H9 (cell line): Measurements from ENCODE around the gene ARHGEF10L. TPM values are rescaled to one million over a fixed set of nuclear protein-coding genes. Genes with fewer than 3 reads are reported as not detected.

Source experiments
- DNase-seq: peaks from one replicate; pipeline ENCODE4 v3.0.0-alpha.2; 2017
- H2AFZ ChIP-seq: one replicate; pipeline ENCODE4 v1.6.1; 2013; ENCODE audit warnings: mild to moderate bottlenecking, low read length, control low read depth, moderate library complexity
- H2AK5ac ChIP-seq: 2 replicates; pipeline ENCODE4 v1.6.1; 2013; ENCODE audit warnings: low read length, control low read depth, mixed read lengths; ENCODE audit not compliant: insufficient read length
- H2BK120ac ChIP-seq: one replicate; pipeline ENCODE4 v1.6.1; 2013; ENCODE audit warnings: low read depth, mild to moderate bottlenecking, low read length, control low read depth, inconsistent platforms; ENCODE audit not compliant: poor library complexity, severe bottlenecking
- H2BK12ac ChIP-seq: 2 replicates; pipeline ENCODE4 v1.6.1; 2013; ENCODE audit warnings: low read length, control low read depth, mixed read lengths, low read depth; ENCODE audit not compliant: insufficient read length
- H2BK15ac ChIP-seq: 2 replicates; pipeline ENCODE4 v1.6.1; 2013; ENCODE audit warnings: low read depth, low read length, control low read depth
- H2BK20ac ChIP-seq: one replicate; pipeline ENCODE4 v1.6.1; 2013; ENCODE audit warnings: low read depth, mild to moderate bottlenecking, low read length, control low read depth, inconsistent platforms; ENCODE audit not compliant: poor library complexity, severe bottlenecking
- H2BK5ac ChIP-seq: 2 replicates; pipeline ENCODE4 v1.6.1; 2013; ENCODE audit warnings: low read length, control low read depth, mixed read lengths; ENCODE audit not compliant: insufficient read length
- H3K14ac ChIP-seq: 2 replicates; pipeline ENCODE4 v1.6.1; 2013; ENCODE audit warnings: low read length, control low read depth; ENCODE audit not compliant: insufficient read depth
- H3K18ac ChIP-seq: 2 replicates; pipeline ENCODE4 v1.6.1; 2013; ENCODE audit warnings: low read depth, mild to moderate bottlenecking, mixed read lengths, low read length, control low read depth; ENCODE audit not compliant: insufficient read length
- H3K23ac ChIP-seq: 2 replicates; pipeline ENCODE4 v1.6.1; 2013; ENCODE audit warnings: low read length, control low read depth, mixed read lengths, low read depth; ENCODE audit not compliant: insufficient read length
- H3K23me2 ChIP-seq: 2 replicates; pipeline ENCODE4 v1.6.1; 2013; ENCODE audit warnings: low read depth, mild to moderate bottlenecking, mixed read lengths, low read length, control low read depth; ENCODE audit not compliant: insufficient read length, poor library complexity, severe bottlenecking
- H3K27ac ChIP-seq: 2 replicates; pipeline ENCODE4 v1.5.1; 2013; ENCODE audit warnings: low read length, control low read depth, mixed read lengths, low read depth; ENCODE audit not compliant: insufficient read length
- H3K27me3 ChIP-seq: 2 replicates; pipeline ENCODE4 v1.6.1; 2013; ENCODE audit warnings: low read length, control low read depth, inconsistent platforms; ENCODE audit not compliant: insufficient read depth
- H3K4ac ChIP-seq: 2 replicates; pipeline ENCODE4 v1.6.1; 2013; ENCODE audit warnings: low read depth, mild to moderate bottlenecking, control low read depth, inconsistent platforms, low read length, moderate library complexity
- H3K4me1 ChIP-seq: 2 replicates; pipeline ENCODE4 v1.6.1; 2013; ENCODE audit warnings: low read length, control low read depth, inconsistent platforms; ENCODE audit not compliant: insufficient read depth
- H3K4me2 ChIP-seq: 2 replicates; pipeline ENCODE4 v1.6.1; 2013; ENCODE audit warnings: low read length, control low read depth, mixed read lengths; ENCODE audit not compliant: insufficient read length, insufficient read depth
- H3K56ac ChIP-seq: 2 replicates; pipeline ENCODE4 v1.6.1; 2013; ENCODE audit warnings: low read depth, mild to moderate bottlenecking, mixed read lengths, low read length, control low read depth; ENCODE audit not compliant: insufficient read length
- H3K79me1 ChIP-seq: 2 replicates; pipeline ENCODE4 v1.6.1; 2013; ENCODE audit warnings: low read depth, mild to moderate bottlenecking, moderate library complexity, low read length, control low read depth, inconsistent platforms; ENCODE audit not compliant: insufficient read depth, poor library complexity, severe bottlenecking
- H3K79me2 ChIP-seq: 2 replicates; pipeline ENCODE4 v1.6.1; 2013; ENCODE audit warnings: low read length, control low read depth, inconsistent platforms; ENCODE audit not compliant: insufficient read depth
- H3K9ac ChIP-seq: 2 replicates; pipeline ENCODE4 v1.6.1; 2013; ENCODE audit warnings: low read length, control low read depth, mixed read lengths; ENCODE audit not compliant: insufficient read length; ENCODE audit errors: extremely low read depth
- H3K9me3 ChIP-seq: one replicate; pipeline ENCODE4 v1.6.1; 2013; ENCODE audit warnings: low read depth, low read length, inconsistent platforms; ENCODE audit not compliant: control insufficient read depth
- H3T11ph ChIP-seq: one replicate; pipeline ENCODE4 v1.6.1; 2013; ENCODE audit warnings: mild to moderate bottlenecking, low read length, control low read depth, inconsistent platforms
- H4K20me1 ChIP-seq: one replicate; pipeline ENCODE4 v1.6.1; 2013; ENCODE audit not compliant: control insufficient read depth, insufficient read length, insufficient read depth
- H4K5ac ChIP-seq: 2 replicates; pipeline ENCODE4 v1.6.1; 2013; ENCODE audit warnings: low read depth, mild to moderate bottlenecking, mixed read lengths, low read length, control low read depth; ENCODE audit not compliant: insufficient read length
- H4K8ac ChIP-seq: replicated peaks from 2 replicates; pipeline ENCODE4 v1.6.1; 2013; ENCODE audit warnings: low read length, control low read depth, mixed read lengths, low read depth; ENCODE audit not compliant: insufficient read length
- H4K91ac ChIP-seq: 2 replicates; pipeline ENCODE4 v1.6.1; 2013; ENCODE audit warnings: low read depth, mild to moderate bottlenecking, moderate library complexity, mixed read lengths, low read length, control low read depth; ENCODE audit not compliant: insufficient read length
- H3K27ac Mint-ChIP-seq, 3 experiments: 2 replicates in 2 of 3; 3 replicates in 1 of 3; pipeline ENCODE4 v1.8.0; 2020 to 2021; ENCODE audit warnings: mixed read lengths in 3 of 3, mild to moderate bottlenecking in 1 of 3, moderate library complexity in 1 of 3
- H3K27me3 Mint-ChIP-seq: 2 replicates; pipeline ENCODE4 v1.8.0; 2021; ENCODE audit warnings: low read depth, mild to moderate bottlenecking, moderate library complexity, mixed read lengths
- H3K36me3 Mint-ChIP-seq, 3 experiments: 2 replicates in 2 of 3; 3 replicates in 1 of 3; pipeline ENCODE4 v1.8.0; 2020 to 2021; ENCODE audit warnings: low read depth in 3 of 3, mixed read lengths in 3 of 3; ENCODE audit not compliant: insufficient read depth in 1 of 3
- H3K4me1 Mint-ChIP-seq, 2 experiments: 2 replicates each; pipeline ENCODE4 v1.8.0; 2020; ENCODE audit warnings: mixed read lengths in 2 of 2
- H3K4me3 Mint-ChIP-seq, 2 experiments: 2 replicates in 1 of 2; 3 replicates in 1 of 2; pipeline ENCODE4 v1.8.0; 2020 to 2021; ENCODE audit warnings: mild to moderate bottlenecking in 2 of 2, mixed read lengths in 2 of 2, moderate library complexity in 1 of 2
- H3K9me3 Mint-ChIP-seq, 2 experiments: 2 replicates in 1 of 2; 3 replicates in 1 of 2; pipeline ENCODE4 v1.8.0; 2020; ENCODE audit warnings: mild to moderate bottlenecking in 2 of 2, mixed read lengths in 2 of 2, moderate library complexity in 1 of 2
- CTCF ChIP-seq: fragments of 200-600 bp; sonication (generic); conservative IDR thresholded peaks from 3 replicates; pipeline ENCODE4 v1.8.0; 2021; ENCODE audit warnings: antibody characterized with exemption, mild to moderate bottlenecking
- WGBS: extraction: QIAGEN DNeasy Blood & Tissue Kit; methylation state at CpG from one replicate; pipeline ENCODE4 v1.1.7; 2013; ENCODE audit warnings: missing lambda C conversion rate, low lambda C conversion rate, mixed read lengths; ENCODE audit not compliant: insufficient read length; ENCODE audit errors: extremely low coverage; 5-methylcytosine and 5-hydroxymethylcytosine counted together
- total RNA-seq: library from RNA; stranded (reverse); gene quantifications from 2 replicates; pipeline ENCODE4 v1.2.1, GENCODE V29; 2021

The ARHGEF10L gene
- total RNA-seq, 1 experiment from 2014 or later, result 20.2 TPM

- H2AFZ ChIP-seq, result no peak overlapping the region
- no peak overlapping the region for H4K8ac ChIP-seq
- H3K18ac ChIP-seq, result no peak overlapping the region
- no peak for TF ChIP-seq CTCF
- no peak overlapping the region for H2AK5ac ChIP-seq
- Mint-ChIP-seq H3K4me1 (0 out of 4 replicates have a peak, but pooled peaks cover 0 to 2% of the 10 kb centered on the region in 2 experiments), H3K27ac (peak overlapping the region in 1 of 3 experiments; percentile 75; a peak in 1 of 7 replicates), H3K4me3 (no peak overlapping the region), H3K36me3 (peaks cover 27 to 86% (median 75%) of the 10 kb centered on the region in 3 experiments), H3K9me3 (no peaks in the 10 kb centered on the region), H3K27me3 (no peaks in the 10 kb centered on the region; the same call in 1 of the 2 replicates)
- H3K9me3 ChIP-seq, result no peaks in the 10 kb centered on the region
- H4K91ac ChIP-seq, result no peak overlapping the region
- H3K27me3 ChIP-seq, result no peaks in the 10 kb centered on the region
- no peak overlapping the region for H3K4me2 ChIP-seq
- no peak overlapping the region for H4K5ac ChIP-seq
- H3K56ac ChIP-seq, result no peak overlapping the region
- no peak overlapping the region for H3K4ac ChIP-seq
- no peak for DNase-seq
- no peak overlapping the region for H3K27ac ChIP-seq
- H3T11ph ChIP-seq, result no peak overlapping the region
- H3K79me1 ChIP-seq, result no peaks in the 10 kb centered on the region
- no peak overlapping the region for H2BK12ac ChIP-seq
- no CpG with 5 or more reads among the region's 4 CpGs for WGBS
- no peak overlapping the region for H2BK15ac ChIP-seq
- H3K14ac ChIP-seq, result no peak overlapping the region
- no peak overlapping the region for H3K23ac ChIP-seq
- no peak overlapping the region for H2BK120ac ChIP-seq
- no peaks in the 10 kb centered on the region for H3K23me2 ChIP-seq
- H3K79me2 ChIP-seq, result no peaks in the 10 kb centered on the region
- peaks cover 3% of the 10 kb centered on the region for H4K20me1 ChIP-seq
- no peak overlapping the region for H2BK5ac ChIP-seq
- H2BK20ac ChIP-seq, result no peak overlapping the region
- H3K4me1 ChIP-seq, result no peaks in the 10 kb centered on the region
- H3K9ac ChIP-seq, result no peak overlapping the region
Measured at GRCh38 chr1:17637055-17637454, 97.6 kb downstream of the ARHGEF10L start.
